Smooth muscle cell of bladder (primary cell): Measurements from ENCODE around the gene SGO1. TPM values are rescaled to one million over a fixed set of nuclear protein-coding genes. Genes with fewer than 3 reads are reported as not detected.

Experiments used
- total RNA-seq: library from RNA; depleted of rRNA; stranded (reverse); fragments of >200 nt; gene quantifications from 2 replicates; pipeline ENCODE4 v1.2.3, GENCODE V29; 2014

Gene SGO1
- 0.55 and 0.57 TPM in 2 replicates for total RNA-seq

GRCh38 chr3:20185679-20186599, at the start of gene SGO1:
SGO1 (minus strand) TSS chr3:20186206; CDS start chr3:20184027, 2,179 bp downstream.

Other genes with a start within 250 kb of the SGO1 start
- gene RAB5A, start 239.1 kb downstream of the SGO1 start, total RNA-seq: 37.7 and 40.6 TPM in 2 replicates
- gene PP2D1, start 173.9 kb downstream of the SGO1 start, total RNA-seq: not detected in 2 replicates
- gene KAT2B, start 145.8 kb downstream of the SGO1 start, total RNA-seq: 5.3 and 5.9 TPM in 2 replicates